Measurements from ENCODE around the gene PDIA2. TPM values are rescaled to one million over a fixed set of nuclear protein-coding genes. Genes with fewer than 3 reads are reported as not detected.

Gene PDIA2
- total RNA-seq, 6 donors from 2014 or later = 0.52 to 0.64 TPM; not detected in 4

- 95% methylated on average over 25 of the region's 25 CpGs; no CpG with 5 or more reads in 1 of the 2 donors for WGBS, 2 donors
- peak in 1 of 2 donors; percentile 67 for DNase-seq
- peaks cover 3 to 77% (median 67%) of the 10 kb centered on the region in 4 donors for H3K36me3 ChIP-seq
Observed at GRCh38 chr16:290015-290680, 7.2 kb downstream of the PDIA2 start.

DNA sequence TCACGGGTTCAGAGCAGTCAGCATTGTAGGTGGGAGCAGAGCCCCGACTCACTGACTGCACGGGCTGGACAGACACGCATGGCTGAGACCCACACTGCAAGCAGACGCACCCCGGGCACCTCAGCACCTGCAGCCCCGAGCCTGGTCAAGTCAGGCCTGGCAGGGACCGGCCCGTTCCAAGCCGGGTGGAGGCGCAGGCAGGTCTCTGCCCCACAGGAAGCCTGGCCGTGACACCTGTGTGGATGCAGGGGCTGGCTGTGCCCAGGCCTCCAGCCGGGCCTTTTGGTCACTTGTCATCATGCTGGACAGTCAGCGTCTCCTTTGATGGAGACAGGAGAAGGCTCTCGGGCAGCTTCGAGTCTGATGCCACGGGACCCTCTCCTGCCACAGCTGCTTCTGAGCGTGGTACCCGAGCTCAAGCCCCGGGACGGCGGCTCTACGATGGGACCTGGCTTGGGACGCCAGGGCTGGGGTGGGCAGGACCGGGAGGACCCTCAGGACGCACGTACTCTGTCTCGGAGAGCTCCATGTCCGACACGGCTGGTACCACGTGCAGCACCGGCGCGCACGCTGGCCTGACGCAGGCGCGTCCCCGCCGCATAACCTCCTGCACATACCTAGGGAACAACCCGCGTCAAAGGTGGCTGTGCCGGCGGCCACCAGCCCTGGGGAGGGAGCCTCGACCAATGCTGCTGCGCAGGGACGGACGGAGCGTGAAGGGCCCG lies 7.9 kb downstream of the PDIA2 start:
- 94 to 96% methylated on average over 18 to 49 of the region's 50 CpGs for WGBS, 2 donors
- no peak overlapping the region for H3K27ac ChIP-seq
- H3K36me3 ChIP-seq = peaks cover 3 to 77% (median 67%) of the 10 kb centered on the region in 4 donors
- H3K27me3 ChIP-seq = no peaks in the 10 kb centered on the region
- peak in 1 of 2 donors; percentile 82 for DNase-seq
- no peaks in the 10 kb centered on the region for H3K4me1 ChIP-seq
- no peak for ATAC-seq (ENCODE audit: low FRiP score in 2 of 2)
- H3K9me3 ChIP-seq = no peaks in the 10 kb centered on the region
- no peak overlapping the region for H3K4me3 ChIP-seq
- no peak for TF ChIP-seq EP300 (IDR thresholded peaks at IDR 0.05)
- no peak for TF ChIP-seq POLR2A (IDR thresholded peaks at IDR 0.05)
- no peak for TF ChIP-seq POLR2AphosphoS5 (IDR thresholded peaks at IDR 0.05)
- TF ChIP-seq, protein P1, sequence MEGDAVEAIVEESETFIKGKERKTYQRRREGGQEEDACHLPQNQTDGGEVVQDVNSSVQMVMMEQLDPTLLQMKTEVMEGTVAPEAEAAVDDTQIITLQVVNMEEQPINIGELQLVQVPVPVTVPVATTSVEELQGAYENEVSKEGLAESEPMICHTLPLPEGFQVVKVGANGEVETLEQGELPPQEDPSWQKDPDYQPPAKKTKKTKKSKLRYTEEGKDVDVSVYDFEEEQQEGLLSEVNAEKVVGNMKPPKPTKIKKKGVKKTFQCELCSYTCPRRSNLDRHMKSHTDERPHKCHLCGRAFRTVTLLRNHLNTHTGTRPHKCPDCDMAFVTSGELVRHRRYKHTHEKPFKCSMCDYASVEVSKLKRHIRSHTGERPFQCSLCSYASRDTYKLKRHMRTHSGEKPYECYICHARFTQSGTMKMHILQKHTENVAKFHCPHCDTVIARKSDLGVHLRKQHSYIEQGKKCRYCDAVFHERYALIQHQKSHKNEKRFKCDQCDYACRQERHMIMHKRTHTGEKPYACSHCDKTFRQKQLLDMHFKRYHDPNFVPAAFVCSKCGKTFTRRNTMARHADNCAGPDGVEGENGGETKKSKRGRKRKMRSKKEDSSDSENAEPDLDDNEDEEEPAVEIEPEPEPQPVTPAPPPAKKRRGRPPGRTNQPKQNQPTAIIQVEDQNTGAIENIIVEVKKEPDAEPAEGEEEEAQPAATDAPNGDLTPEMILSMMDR (IDR thresholded peaks at IDR 0.05) = no peak

More at GRCh38 chr16:290015-290680, 7.2 kb downstream of the PDIA2 start:
- H3K4me3 ChIP-seq = no peak overlapping the region
- no peaks in the 10 kb centered on the region for H3K4me1 ChIP-seq
- no peak for ATAC-seq (ENCODE audit: low FRiP score in 2 of 2)
- no peaks in the 10 kb centered on the region for H3K9me3 ChIP-seq
- H3K27me3 ChIP-seq = no peaks in the 10 kb centered on the region
- no peak overlapping the region for H3K27ac ChIP-seq
- TF ChIP-seq, protein P1 (IDR thresholded peaks at IDR 0.05) = no peak
- TF ChIP-seq POLR2AphosphoS5 (IDR thresholded peaks at IDR 0.05) (no peak), EP300 (IDR thresholded peaks at IDR 0.05) (no peak), POLR2A (IDR thresholded peaks at IDR 0.05) (no peak)

- TF ChIP-seq EP300 (IDR thresholded peaks at IDR 0.05) = no peak
- TF ChIP-seq POLR2AphosphoS5 (IDR thresholded peaks at IDR 0.05) = no peak
- TF ChIP-seq, protein P1 (IDR thresholded peaks at IDR 0.05) = no peak
- no peak for TF ChIP-seq POLR2A (IDR thresholded peaks at IDR 0.05)
- WGBS, 2 donors = 90 to 96% methylated on average over 9 to 17 of the region's 17 CpGs
- DNase-seq (no peak), ATAC-seq (ENCODE audit: low FRiP score in 2 of 2) (no peak)
- Histone ChIP-seq H3K27ac (no peak overlapping the region), H3K4me3 (no peak overlapping the region), H3K36me3 (peaks cover 3 to 81% (median 72%) of the 10 kb centered on the region in 4 donors), H3K27me3 (no peaks in the 10 kb centered on the region), H3K9me3 (no peaks in the 10 kb centered on the region), H3K4me1 (no peaks in the 10 kb centered on the region)
Observed at GRCh38 chr16:291539-291938, 8.6 kb downstream of the PDIA2 start.

- Histone ChIP-seq H3K27ac (no peak overlapping the region), H3K4me3 (no peak overlapping the region), H3K4me1 (no peaks in the 10 kb centered on the region), H3K9me3 (no peaks in the 10 kb centered on the region), H3K36me3 (peaks cover 9 to 83% (median 76%) of the 10 kb centered on the region in 4 donors), H3K27me3 (no peaks in the 10 kb centered on the region)
- DNase-seq (peak in 1 of 2 donors; percentile 71), ATAC-seq (ENCODE audit: low FRiP score in 2 of 2) (no peak)
- TF ChIP-seq POLR2A (IDR thresholded peaks at IDR 0.05) = no peak
- no peak for TF ChIP-seq POLR2AphosphoS5 (IDR thresholded peaks at IDR 0.05)
- no peak for TF ChIP-seq EP300 (IDR thresholded peaks at IDR 0.05)
- TF ChIP-seq, protein P1 (IDR thresholded peaks at IDR 0.05) = no peak
- 89 to 94% methylated on average over 11 to 30 of the region's 32 CpGs for WGBS, 2 donors
Observed at GRCh38 chr16:293043-293775, 10.2 kb downstream of the PDIA2 start.

All from upper lobe of left lung (tissue), 6 donors.